ENCODE measurements around the gene COL1A2. TPM values are rescaled to one million over a fixed set of nuclear protein-coding genes. Genes with fewer than 3 reads are reported as not detected.

The COL1A2 gene
- total RNA-seq, 1 experiment from 2014 or later, result not detected

- Mint-ChIP-seq H3K9me3 (ENCODE audit: low read depth, unreplicated experiment) (no peaks in the 10 kb centered on the region), H3K27ac (ENCODE audit: unreplicated experiment) (no peak overlapping the region), H3K4me1 (ENCODE audit: low read depth, unreplicated experiment) (no peaks in the 10 kb centered on the region), H3K4me3 (ENCODE audit: low read depth, unreplicated experiment) (no peak overlapping the region), H3K27me3 (ENCODE audit: unreplicated experiment) (no peaks in the 10 kb centered on the region), H3K36me3 (ENCODE audit: insufficient read depth, unreplicated experiment) (no peaks in the 10 kb centered on the region)
- intact Hi-C loops (cut with micrococcal nuclease; ENCODE audit: unreplicated experiment), result no loop called here
- DNase-seq, result no peak
- no TSS peak for BruUV-seq (replicated peaks)
- TF ChIP-seq CTCF (IDR thresholded peaks at IDR 0.05; ENCODE audit: unreplicated experiment), result no peak
- CTCF ChIA-PET, result no interaction called here
These were observed 12.0 kb downstream of the COL1A2 start for GRCh38 chr7:94406696-94407095.

- no peak for TF ChIP-seq CTCF (IDR thresholded peaks at IDR 0.05; ENCODE audit: unreplicated experiment)
- CTCF ChIA-PET, result no interaction called here
- H3K36me3 Mint-ChIP-seq (ENCODE audit: insufficient read depth, unreplicated experiment), result no peaks in the 10 kb centered on the region
- H3K27ac Mint-ChIP-seq (ENCODE audit: unreplicated experiment), result no peak overlapping the region
- no peaks in the 10 kb centered on the region for H3K4me1 Mint-ChIP-seq (ENCODE audit: low read depth, unreplicated experiment)
- H3K9me3 Mint-ChIP-seq (ENCODE audit: low read depth, unreplicated experiment), result no peaks in the 10 kb centered on the region
- no peak for DNase-seq
- H3K27me3 Mint-ChIP-seq (ENCODE audit: unreplicated experiment), result no peaks in the 10 kb centered on the region
- intact Hi-C loops (cut with micrococcal nuclease; ENCODE audit: unreplicated experiment), result no loop called here
- BruUV-seq (replicated peaks), result no TSS peak
- H3K4me3 Mint-ChIP-seq (ENCODE audit: low read depth, unreplicated experiment), result no peak overlapping the region
These were observed 14.7 kb downstream of the COL1A2 start for GRCh38 chr7:94409200-94409948.

GRCh38 chr7:94410413-94411187, 15.9 kb downstream of the COL1A2 start:
- Mint-ChIP-seq H3K4me3 (ENCODE audit: low read depth, unreplicated experiment) (no peak overlapping the region), H3K4me1 (ENCODE audit: low read depth, unreplicated experiment) (no peaks in the 10 kb centered on the region), H3K9me3 (ENCODE audit: low read depth, unreplicated experiment) (no peaks in the 10 kb centered on the region), H3K27me3 (ENCODE audit: unreplicated experiment) (no peaks in the 10 kb centered on the region), H3K36me3 (ENCODE audit: insufficient read depth, unreplicated experiment) (no peaks in the 10 kb centered on the region), H3K27ac (ENCODE audit: unreplicated experiment) (no peak overlapping the region)
- intact Hi-C loops (cut with micrococcal nuclease; ENCODE audit: unreplicated experiment), result no loop called here
- DNase-seq, result no peak
- BruUV-seq (replicated peaks), result no TSS peak
- TF ChIP-seq CTCF (IDR thresholded peaks at IDR 0.05; ENCODE audit: unreplicated experiment), result no peak
- CTCF ChIA-PET, result interaction anchor here (0.7 kb wide), 1 partner anchor 836 kb away, joined by 4 read pairs; no protein-coding TSS in a partner anchor

- BruUV-seq (replicated peaks), result no TSS peak
- no peak for DNase-seq
- H3K36me3 Mint-ChIP-seq (ENCODE audit: insufficient read depth, unreplicated experiment), result no peaks in the 10 kb centered on the region
- no peaks in the 10 kb centered on the region for H3K4me1 Mint-ChIP-seq (ENCODE audit: low read depth, unreplicated experiment)
- TF ChIP-seq CTCF (IDR thresholded peaks at IDR 0.05; ENCODE audit: unreplicated experiment), result no peak
- intact Hi-C loops (cut with micrococcal nuclease; ENCODE audit: unreplicated experiment), result no loop called here
- H3K4me3 Mint-ChIP-seq (ENCODE audit: low read depth, unreplicated experiment), result no peak overlapping the region
- H3K9me3 Mint-ChIP-seq (ENCODE audit: low read depth, unreplicated experiment), result no peaks in the 10 kb centered on the region
- CTCF ChIA-PET, result no interaction called here
- no peak overlapping the region for H3K27ac Mint-ChIP-seq (ENCODE audit: unreplicated experiment)
- no peaks in the 10 kb centered on the region for H3K27me3 Mint-ChIP-seq (ENCODE audit: unreplicated experiment)
These were observed 16.4 kb downstream of the COL1A2 start for GRCh38 chr7:94411188-94411466.
